GM12878 (cell line): ENCODE data around the gene ARID1A. TPM values are rescaled to one million over a fixed set of nuclear protein-coding genes. Genes with fewer than 3 reads are reported as not detected.

Experiments
- ATF7 ChIP-seq: fragments of 450-650 bp; IDR thresholded peaks from 2 replicates; pipeline ENCODE4 v1.6.1; 2016; ENCODE audit warnings: low read depth, mild to moderate bottlenecking
- EP300 ChIP-seq, 2 experiments: fragments of 150-350 bp in 1 of 2; IDR thresholded peaks; 2 replicates each; pipeline ENCODE4 v1.6.1; 2011 to 2012; ENCODE audit warnings: low read depth in 2 of 2, low read length in 2 of 2, borderline replicate concordance in 1 of 2, improper control_type of control experiment in 1 of 2, inconsistent platforms in 1 of 2; ENCODE audit not compliant: control insufficient read depth in 1 of 2
- ETV6 ChIP-seq, 2 experiments: fragments of 450-650 bp in 1 of 2; IDR thresholded peaks in 1 of 2; conservative IDR thresholded peaks in 1 of 2; 2 replicates each; pipeline ENCODE4 v1.6.1; 2014; ENCODE audit warnings: antibody characterized with exemption in 1 of 2, borderline replicate concordance in 1 of 2, low read depth in 1 of 2, mild to moderate bottlenecking in 1 of 2, moderate library complexity in 1 of 2
- IKZF2 ChIP-seq, 2 experiments: fragments of 450-650 bp; IDR thresholded peaks; 2 replicates each; pipeline ENCODE4 v1.6.1; 2017; ENCODE audit warnings: mild to moderate bottlenecking in 2 of 2, moderate library complexity in 2 of 2
- KDM1A ChIP-seq: fragments of 200-600 bp; sonication (generic); IDR thresholded peaks from 2 replicates; pipeline ENCODE4 v1.6.1; 2016; ENCODE audit warnings: borderline replicate concordance
- MTA3 ChIP-seq: IDR thresholded peaks from 2 replicates; pipeline ENCODE4 v1.6.1; 2012; ENCODE audit warnings: low read length, inconsistent platforms, borderline replicate concordance
- MYC ChIP-seq: IDR thresholded peaks from 2 replicates; pipeline ENCODE4 v1.6.1; 2011; ENCODE audit warnings: mild to moderate bottlenecking, low read length, moderate library complexity, inconsistent platforms; ENCODE audit not compliant: insufficient read depth, insufficient replicate concordance, insufficient read length, severe bottlenecking
- NR2C2 ChIP-seq: IDR thresholded peaks from 2 replicates; pipeline ENCODE4 v1.6.1; 2011; ENCODE audit warnings: borderline replicate concordance, low read depth; ENCODE audit not compliant: control insufficient read depth, insufficient read length
- POLR2A ChIP-seq: IDR thresholded peaks from 2 replicates; pipeline ENCODE4 v1.6.1; 2011; ENCODE audit warnings: low read depth, mild to moderate bottlenecking, low read length
- RFX5 ChIP-seq: IDR thresholded peaks from 2 replicates; pipeline ENCODE4 v1.6.1; 2011; ENCODE audit warnings: low read depth, low read length, improper control_type of control experiment
- TAF1 ChIP-seq: IDR thresholded peaks from 2 replicates; pipeline ENCODE4 v1.6.1; 2011; ENCODE audit warnings: mild to moderate bottlenecking, low read depth, low read length, borderline replicate concordance
- YY1 ChIP-seq: IDR thresholded peaks from 2 replicates; pipeline ENCODE4 v1.6.1; 2011; ENCODE audit warnings: low read depth, mild to moderate bottlenecking, low read length
- ZNF24 ChIP-seq: fragments of 450-650 bp; IDR thresholded peaks from 2 replicates; pipeline ENCODE4 v1.6.1; 2017; ENCODE audit warnings: antibody characterized with exemption, mild to moderate bottlenecking
- ZNF274 ChIP-seq: IDR thresholded peaks from one replicate; pipeline ENCODE4 v1.8.0; 2011; ENCODE audit not compliant: insufficient read length, insufficient read depth
- polyA plus RNA-seq, 11 experiments: library from polyadenylated mRNA; depleted of rRNA in 4 of 11; unstranded in 6 of 11; stranded (reverse) in 5 of 11; fragments of >200 nt; fragmentation: Nextera tagmentation in 4 of 11; fragmentation: Illumina TruSeq in 1 of 11; extraction: Ambion mirVana in 4 of 11; extraction: Trizol in 1 of 11; gene quantifications; 1 replicate in 1 of 11; 2 replicates in 10 of 11; pipeline versions ENCODE4 v1.2.1 to v1.2.3, GENCODE V29; 2011 to 2016; ENCODE audit warnings: inconsistent platforms in 2 of 11, missing spikeins in 2 of 11, low read depth in 1 of 11
- total RNA-seq, 4 experiments: library from RNA; depleted of rRNA in 3 of 4; stranded (reverse); fragments of >200 nt in 3 of 4; fragmentation: Illumina TruSeq in 1 of 4; extraction: Trizol in 1 of 4; gene quantifications; 2 replicates each; pipeline versions ENCODE4 v1.2.1 to v1.2.3, GENCODE V29; 2013 to 2021
- TF ChIP-seq, protein P1 (sequence below): fragments of 450-650 bp; conservative IDR thresholded peaks from 2 replicates; pipeline ENCODE4 v1.6.1; 2017; ENCODE audit warnings: mild to moderate bottlenecking, moderate library complexity
- TF ChIP-seq, protein P2 (sequence below): IDR thresholded peaks from 2 replicates; pipeline ENCODE4 v1.6.1; 2012; ENCODE audit warnings: low read depth, low read length, improper control_type of control experiment
- TF ChIP-seq, protein P3 (sequence below): fragments of 450-650 bp; IDR thresholded peaks from 2 replicates; pipeline ENCODE4 v1.6.1; 2017; ENCODE audit warnings: borderline replicate concordance
- TF ChIP-seq, protein P4 (sequence below): IDR thresholded peaks from 2 replicates; pipeline ENCODE4 v1.6.1; 2011; ENCODE audit warnings: low read depth, low read length, improper control_type of control experiment, borderline replicate concordance

ARID1A gene
- total and polyA plus RNA-seq, 10 of the 15 experiments (the other 5 are each of a cell fraction or from before 2014, with no cell fraction given) = 10.0 to 98.0 (median 23.5) TPM

DNA sequence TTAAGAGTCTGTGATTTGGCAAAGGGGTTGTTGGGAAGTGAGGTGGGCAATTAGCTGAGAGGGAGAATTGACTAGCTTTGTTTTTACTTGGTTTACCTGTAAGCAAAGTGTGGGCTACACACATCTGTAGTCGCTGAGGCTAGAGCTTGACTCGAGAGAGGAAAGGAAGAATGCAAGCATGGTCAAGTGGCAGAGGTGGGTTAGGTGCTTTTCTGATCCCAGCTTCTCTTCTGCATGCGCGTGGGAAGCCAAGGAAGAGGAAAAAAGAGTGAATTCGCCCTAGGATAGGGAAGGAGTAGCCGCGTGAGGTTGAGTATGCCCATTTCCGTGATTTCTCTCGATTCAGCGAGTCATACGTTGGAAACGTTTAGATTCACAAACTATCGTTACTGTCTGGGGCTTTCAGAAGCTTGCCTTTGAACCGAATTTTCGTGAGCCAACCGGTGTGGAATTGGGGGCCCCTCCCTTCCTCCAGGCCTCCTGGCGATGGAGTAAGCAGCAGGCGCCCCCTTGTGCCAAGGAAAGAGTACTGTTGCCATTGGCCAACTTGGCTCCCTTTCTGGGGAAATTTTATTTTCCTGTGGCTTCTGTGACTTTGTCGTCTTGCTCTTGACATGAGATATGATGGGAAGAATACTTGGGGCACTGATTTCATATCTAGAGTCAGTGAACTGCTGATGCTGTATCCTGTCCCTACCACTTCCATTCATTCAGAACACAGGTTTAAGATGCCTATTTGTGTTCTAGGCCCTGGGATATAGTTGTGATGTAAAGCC, 93.2 kb downstream of the ARID1A start (continued):
- TF ChIP-seq, protein P1, sequence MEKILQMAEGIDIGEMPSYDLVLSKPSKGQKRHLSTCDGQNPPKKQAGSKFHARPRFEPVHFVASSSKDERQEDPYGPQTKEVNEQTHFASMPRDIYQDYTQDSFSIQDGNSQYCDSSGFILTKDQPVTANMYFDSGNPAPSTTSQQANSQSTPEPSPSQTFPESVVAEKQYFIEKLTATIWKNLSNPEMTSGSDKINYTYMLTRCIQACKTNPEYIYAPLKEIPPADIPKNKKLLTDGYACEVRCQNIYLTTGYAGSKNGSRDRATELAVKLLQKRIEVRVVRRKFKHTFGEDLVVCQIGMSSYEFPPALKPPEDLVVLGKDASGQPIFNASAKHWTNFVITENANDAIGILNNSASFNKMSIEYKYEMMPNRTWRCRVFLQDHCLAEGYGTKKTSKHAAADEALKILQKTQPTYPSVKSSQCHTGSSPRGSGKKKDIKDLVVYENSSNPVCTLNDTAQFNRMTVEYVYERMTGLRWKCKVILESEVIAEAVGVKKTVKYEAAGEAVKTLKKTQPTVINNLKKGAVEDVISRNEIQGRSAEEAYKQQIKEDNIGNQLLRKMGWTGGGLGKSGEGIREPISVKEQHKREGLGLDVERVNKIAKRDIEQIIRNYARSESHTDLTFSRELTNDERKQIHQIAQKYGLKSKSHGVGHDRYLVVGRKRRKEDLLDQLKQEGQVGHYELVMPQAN = peak; percentile 55; the same call in 1 of the 2 replicates
- TF ChIP-seq RFX5 = no peak
- TF ChIP-seq YY1 = peak; percentile 86
- TF ChIP-seq ATF7 = 0 out of 2 replicates have a peak, but pooled peaks have one; percentile 26
- TF ChIP-seq, protein P2, sequence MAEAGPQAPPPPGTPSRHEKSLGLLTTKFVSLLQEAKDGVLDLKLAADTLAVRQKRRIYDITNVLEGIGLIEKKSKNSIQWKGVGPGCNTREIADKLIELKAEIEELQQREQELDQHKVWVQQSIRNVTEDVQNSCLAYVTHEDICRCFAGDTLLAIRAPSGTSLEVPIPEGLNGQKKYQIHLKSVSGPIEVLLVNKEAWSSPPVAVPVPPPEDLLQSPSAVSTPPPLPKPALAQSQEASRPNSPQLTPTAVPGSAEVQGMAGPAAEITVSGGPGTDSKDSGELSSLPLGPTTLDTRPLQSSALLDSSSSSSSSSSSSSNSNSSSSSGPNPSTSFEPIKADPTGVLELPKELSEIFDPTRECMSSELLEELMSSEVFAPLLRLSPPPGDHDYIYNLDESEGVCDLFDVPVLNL = no peak
- TF ChIP-seq POLR2A = no peak
- peak; percentile 48; the same call in 1 of the 2 replicates for TF ChIP-seq TAF1
- TF ChIP-seq EP300 (IDR thresholded peaks at IDR 0.05; ENCODE audit: borderline replicate concordance in 1 of 2, control insufficient read depth in 1 of 2, low read depth in 2 of 2, low read length in 2 of 2) = no peak
- TF ChIP-seq ETV6 (conservative IDR thresholded peaks at IDR 0.05 in 1 of 2, IDR thresholded peaks at IDR 0.05 in 1 of 2; ENCODE audit: borderline replicate concordance in 1 of 2, low read depth in 1 of 2) = no peak
- TF ChIP-seq NR2C2 = no peak
- peak; percentile 60 to 69 for TF ChIP-seq IKZF2 (IDR thresholded peaks at IDR 0.05)
- TF ChIP-seq MTA3 = no peak; the same call in none of the 2 replicates
- TF ChIP-seq, protein P3, sequence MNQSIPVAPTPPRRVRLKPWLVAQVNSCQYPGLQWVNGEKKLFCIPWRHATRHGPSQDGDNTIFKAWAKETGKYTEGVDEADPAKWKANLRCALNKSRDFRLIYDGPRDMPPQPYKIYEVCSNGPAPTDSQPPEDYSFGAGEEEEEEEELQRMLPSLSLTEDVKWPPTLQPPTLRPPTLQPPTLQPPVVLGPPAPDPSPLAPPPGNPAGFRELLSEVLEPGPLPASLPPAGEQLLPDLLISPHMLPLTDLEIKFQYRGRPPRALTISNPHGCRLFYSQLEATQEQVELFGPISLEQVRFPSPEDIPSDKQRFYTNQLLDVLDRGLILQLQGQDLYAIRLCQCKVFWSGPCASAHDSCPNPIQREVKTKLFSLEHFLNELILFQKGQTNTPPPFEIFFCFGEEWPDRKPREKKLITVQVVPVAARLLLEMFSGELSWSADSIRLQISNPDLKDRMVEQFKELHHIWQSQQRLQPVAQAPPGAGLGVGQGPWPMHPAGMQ = no peak
- no peak for TF ChIP-seq ZNF274
- TF ChIP-seq MYC = no peak
- TF ChIP-seq KDM1A = no peak
- TF ChIP-seq ZNF24 = 0 out of 2 replicates have a peak, but pooled peaks have one; percentile 51
- TF ChIP-seq, protein P4, sequence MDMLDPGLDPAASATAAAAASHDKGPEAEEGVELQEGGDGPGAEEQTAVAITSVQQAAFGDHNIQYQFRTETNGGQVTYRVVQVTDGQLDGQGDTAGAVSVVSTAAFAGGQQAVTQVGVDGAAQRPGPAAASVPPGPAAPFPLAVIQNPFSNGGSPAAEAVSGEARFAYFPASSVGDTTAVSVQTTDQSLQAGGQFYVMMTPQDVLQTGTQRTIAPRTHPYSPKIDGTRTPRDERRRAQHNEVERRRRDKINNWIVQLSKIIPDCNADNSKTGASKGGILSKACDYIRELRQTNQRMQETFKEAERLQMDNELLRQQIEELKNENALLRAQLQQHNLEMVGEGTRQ = no peak
